ENCODE measurements around the gene EPDR1.

The EPDR1 gene

DNA sequence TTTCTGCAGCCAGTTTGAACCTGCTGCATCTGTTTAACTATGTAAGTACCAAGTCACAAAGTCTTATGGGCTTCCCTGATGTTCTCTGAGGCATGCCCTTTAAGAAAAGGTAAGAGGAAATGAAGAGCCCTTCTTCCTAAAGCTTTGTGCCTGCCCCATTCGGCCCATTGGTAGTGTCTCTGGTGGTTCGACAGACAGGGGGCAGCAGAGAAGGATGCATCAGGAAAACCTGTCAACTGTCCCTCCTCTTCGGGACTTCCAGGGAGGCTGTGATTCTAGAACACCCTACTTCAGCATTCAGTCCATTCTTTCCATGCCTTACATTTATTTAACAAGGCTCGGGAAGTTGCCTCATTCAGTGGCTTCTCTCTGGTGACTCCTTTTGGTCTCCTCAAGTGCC lies 1.9 kb upstream of the EPDR1 start:
- H3K4me3 ChIP-seq (ENCODE audit: low read depth, low read length) = no peak overlapping the region
- no peak for DNase-seq (ENCODE audit: low read depth)
- TF ChIP-seq, protein P1, sequence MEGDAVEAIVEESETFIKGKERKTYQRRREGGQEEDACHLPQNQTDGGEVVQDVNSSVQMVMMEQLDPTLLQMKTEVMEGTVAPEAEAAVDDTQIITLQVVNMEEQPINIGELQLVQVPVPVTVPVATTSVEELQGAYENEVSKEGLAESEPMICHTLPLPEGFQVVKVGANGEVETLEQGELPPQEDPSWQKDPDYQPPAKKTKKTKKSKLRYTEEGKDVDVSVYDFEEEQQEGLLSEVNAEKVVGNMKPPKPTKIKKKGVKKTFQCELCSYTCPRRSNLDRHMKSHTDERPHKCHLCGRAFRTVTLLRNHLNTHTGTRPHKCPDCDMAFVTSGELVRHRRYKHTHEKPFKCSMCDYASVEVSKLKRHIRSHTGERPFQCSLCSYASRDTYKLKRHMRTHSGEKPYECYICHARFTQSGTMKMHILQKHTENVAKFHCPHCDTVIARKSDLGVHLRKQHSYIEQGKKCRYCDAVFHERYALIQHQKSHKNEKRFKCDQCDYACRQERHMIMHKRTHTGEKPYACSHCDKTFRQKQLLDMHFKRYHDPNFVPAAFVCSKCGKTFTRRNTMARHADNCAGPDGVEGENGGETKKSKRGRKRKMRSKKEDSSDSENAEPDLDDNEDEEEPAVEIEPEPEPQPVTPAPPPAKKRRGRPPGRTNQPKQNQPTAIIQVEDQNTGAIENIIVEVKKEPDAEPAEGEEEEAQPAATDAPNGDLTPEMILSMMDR (IDR thresholded peaks at IDR 0.05; ENCODE audit: control insufficient read depth, extremely low read depth, insufficient read depth) = no peak

DNA sequence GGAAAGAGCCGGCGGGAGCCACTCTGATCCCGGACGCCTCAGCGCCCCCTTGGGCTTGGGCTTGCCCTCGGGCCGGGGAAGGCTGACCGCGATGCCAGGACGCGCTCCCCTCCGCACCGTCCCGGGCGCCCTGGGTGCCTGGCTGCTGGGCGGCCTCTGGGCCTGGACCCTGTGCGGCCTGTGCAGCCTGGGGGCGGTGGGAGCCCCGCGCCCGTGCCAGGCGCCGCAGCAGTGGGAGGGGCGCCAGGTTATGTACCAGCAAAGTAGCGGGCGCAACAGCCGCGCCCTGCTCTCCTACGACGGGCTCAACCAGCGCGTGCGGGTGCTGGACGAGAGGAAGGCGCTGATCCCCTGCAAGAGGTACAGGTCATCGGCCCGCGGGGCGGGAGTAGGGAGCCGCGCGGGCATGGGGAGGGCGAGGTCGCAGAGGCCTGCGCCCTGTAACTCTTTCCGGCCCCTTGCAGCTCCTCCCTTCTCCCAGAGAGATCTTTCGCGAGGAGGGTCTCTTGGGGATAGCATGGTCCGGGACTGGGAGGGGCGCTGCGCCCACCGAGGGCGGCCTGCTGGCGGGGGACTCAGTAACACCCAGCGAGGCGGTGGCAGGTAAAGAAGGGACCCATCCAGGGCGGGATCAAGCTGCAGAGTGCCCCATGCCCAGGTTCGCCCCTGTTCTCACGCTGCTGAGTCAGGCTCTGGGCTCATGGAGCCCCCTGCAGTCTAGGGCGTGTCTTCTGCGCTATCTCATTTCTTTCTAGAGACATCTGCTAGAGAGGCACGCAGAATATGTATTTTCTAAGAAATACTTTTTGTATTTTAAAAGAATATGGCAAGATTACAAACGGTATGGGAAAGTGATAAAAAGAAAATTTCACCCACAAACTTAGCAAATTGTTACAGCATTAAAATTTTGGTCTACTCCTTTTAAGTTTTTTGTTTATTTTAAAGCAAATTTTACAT lies 687 bp downstream of the EPDR1 start:
- no peak for DNase-seq (ENCODE audit: low read depth)
- TF ChIP-seq, protein P1 (IDR thresholded peaks at IDR 0.05; ENCODE audit: control insufficient read depth, extremely low read depth, insufficient read depth) = no peak
- H3K4me3 ChIP-seq (ENCODE audit: low read depth, low read length) = peak overlapping the region; percentile 50

DNA sequence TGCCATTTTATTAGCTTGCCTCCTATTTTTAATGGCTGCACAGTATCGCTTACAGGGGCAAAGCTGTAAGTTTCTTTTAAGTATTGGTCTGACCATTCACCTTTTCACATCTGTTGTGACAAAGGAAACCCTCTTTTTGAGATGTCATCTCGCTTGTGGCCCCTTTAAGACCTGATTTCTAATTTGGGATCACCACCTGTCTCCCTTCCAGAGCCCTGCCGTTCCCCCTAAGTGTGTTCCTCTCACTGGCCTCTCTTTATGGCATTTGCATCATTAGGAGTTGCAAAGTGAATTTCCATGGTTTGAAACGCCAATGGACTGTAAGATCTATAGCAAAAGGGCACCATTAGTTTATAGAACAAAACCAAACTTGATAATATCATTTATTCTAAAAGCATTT lies 1.4 kb downstream of the EPDR1 start:
- TF ChIP-seq, protein P1 (IDR thresholded peaks at IDR 0.05; ENCODE audit: control insufficient read depth, extremely low read depth, insufficient read depth) = no peak
- DNase-seq (ENCODE audit: low read depth) = no peak
- H3K4me3 ChIP-seq (ENCODE audit: low read depth, low read length) = no peak overlapping the region

DNA sequence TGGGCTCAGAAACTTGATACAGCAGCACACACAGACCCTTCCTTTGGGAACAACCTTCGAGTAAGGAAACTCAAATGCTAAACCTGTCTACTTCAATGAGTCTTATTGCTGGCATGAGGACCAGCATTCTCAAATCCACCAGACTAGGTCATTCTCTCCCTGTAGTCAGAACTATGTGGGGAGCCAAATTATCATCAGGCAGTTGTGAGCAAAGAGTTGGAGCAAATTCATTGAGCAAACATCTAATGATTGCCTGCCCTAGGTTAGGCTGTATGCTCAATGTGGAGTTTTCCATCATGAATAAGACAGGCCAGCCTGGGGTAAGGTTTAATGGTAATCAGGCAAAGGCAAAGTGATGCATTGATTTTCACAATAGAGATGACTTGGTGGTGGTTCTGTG lies 3.6 kb downstream of the EPDR1 start:
- TF ChIP-seq, protein P1 (IDR thresholded peaks at IDR 0.05; ENCODE audit: control insufficient read depth, extremely low read depth, insufficient read depth) = no peak
- DNase-seq (ENCODE audit: low read depth) = no peak
- H3K4me3 ChIP-seq (ENCODE audit: low read depth, low read length) = no peak overlapping the region

DNA sequence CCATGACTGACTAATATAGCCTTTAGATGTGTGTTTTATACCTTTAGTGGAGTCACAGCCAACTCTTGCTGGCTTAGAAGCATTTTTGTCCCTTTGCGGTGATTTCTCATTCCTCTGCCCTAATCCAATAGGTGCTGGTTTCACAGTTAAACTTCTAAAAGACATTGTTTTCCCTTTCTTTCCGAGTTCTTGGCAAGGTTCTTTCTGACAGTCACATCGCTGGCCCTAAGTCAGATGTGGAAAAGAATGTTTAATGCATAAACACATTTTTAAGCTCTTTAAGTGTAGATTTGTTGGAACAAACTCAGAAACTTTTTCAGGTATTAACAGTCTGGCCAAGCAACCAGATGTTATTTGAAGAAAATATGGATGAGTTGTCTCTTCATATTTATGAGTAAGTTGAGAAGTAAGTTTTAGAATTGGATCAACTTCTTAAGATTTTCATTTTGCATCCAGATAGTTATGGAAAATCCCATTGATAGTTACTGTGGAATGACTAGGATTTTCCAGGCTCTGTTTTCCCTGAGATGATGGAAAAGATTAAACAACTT lies 4.1 kb downstream of the EPDR1 start:
- no peak for DNase-seq (ENCODE audit: low read depth)
- H3K4me3 ChIP-seq (ENCODE audit: low read depth, low read length) = no peak overlapping the region
- TF ChIP-seq, protein P1 (IDR thresholded peaks at IDR 0.05; ENCODE audit: control insufficient read depth, extremely low read depth, insufficient read depth) = no peak

DNA sequence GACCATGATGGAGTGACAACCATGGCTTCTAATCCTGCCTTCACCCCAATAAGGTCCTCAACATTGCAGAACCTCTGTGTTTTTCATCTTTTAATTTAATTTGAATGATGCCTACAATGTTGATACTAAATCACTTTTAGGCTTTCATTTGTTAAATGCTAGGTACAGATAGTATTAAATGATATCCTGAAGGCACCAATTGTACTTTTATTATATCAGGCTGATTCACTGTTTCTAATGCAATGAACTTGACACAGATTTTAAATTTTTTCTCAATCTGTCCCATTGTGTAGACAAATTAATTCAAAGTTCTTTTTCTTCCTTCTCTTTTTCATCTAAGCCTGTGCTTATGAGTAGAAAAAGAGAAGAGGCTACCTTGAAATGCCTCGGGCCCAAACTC lies 5.2 kb downstream of the EPDR1 start:
- DNase-seq (ENCODE audit: low read depth) = no peak
- TF ChIP-seq, protein P1 (IDR thresholded peaks at IDR 0.05; ENCODE audit: control insufficient read depth, extremely low read depth, insufficient read depth) = no peak
- no peak overlapping the region for H3K4me3 ChIP-seq (ENCODE audit: low read depth, low read length)
